ENCODE data around the gene RASSF4.

Gene RASSF4

DNA sequence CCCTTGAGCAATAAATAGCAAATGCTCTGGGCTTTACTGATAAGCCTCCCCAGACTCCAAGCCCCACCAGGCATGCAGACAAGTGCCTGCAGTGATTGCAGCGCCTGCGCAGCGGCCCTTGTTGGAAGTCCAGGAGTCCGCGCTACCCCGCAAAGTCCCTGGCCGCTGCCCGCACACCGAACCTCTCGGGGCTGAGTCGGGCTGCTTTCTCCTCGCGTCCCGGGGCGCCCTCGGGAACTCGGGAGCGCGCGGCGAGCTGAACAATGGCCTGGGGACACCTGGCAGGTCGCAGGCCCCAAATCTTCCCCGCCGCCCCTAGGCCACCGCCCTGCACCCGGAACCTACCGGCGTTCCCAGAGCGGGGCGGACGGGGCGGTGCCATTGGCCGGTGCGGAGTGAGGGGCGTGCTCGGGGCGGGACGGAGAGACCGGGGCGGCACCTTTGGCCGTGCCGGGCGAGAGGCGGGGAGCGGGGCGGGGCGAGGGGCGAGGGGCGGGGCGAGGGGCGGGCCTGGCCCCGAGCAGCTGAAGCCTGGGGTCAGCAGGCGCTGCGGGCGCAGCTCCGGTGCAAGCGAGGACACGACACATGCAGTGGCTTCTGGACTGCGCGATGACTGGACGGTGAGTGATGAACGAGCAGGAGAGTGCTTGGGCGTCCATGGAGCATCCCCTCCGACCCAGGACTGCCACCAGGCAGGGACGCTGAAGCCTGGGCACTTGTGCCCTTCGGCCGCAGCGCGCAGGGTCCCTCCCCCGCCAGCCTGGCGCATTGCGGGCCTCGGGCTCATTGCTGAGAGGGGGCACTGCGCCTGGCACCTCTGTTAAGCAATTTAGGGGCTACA is at the start of gene RASSF4:
Gene RASSF4 (plus strand): TSS at position 556 of the 841 bp plus-strand sequence. CDS start 10,401 bp downstream, outside the sequence.
- peak; percentile 95 for DNase-seq

DNA sequence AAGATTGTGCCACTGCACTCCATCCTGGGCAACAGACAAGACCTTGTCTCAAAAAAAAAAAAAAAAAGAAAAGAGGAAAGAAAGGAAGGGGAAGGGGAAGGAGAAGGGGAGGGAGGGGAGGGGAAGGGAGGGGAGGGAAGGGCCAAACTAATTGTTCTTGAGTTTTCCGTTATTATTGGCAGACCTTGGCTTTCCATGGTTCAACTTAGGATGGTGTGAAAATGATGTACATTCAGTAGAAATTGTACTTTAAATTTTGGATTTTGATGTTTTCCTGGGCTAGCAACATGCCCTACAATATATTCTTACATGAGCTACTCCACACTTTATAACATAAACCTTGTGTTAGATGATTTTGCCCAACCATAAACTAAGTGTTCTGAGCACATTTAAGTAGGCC is 49.7 kb upstream of the RASSF4 start:
- DNase-seq, result no peak

DNA sequence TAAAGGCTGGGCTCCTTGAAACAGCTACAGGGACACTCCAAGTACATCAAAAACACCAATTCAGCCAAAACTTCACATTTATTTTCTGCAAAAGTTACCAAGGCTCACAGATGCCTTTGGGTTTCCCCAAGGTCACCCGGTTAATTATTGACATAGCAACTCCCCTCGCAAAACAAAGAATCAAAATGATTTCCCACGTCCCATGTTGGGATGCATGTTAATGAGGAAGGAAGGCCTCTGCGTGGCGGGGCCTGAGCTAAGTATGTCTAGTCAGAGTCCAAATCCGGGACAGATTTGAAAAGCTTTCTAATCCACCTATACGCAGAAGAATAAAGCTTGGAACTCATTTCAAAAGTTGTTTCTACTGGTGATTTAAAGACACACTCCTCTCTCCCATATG is 49.0 kb upstream of the RASSF4 start:
- DNase-seq, result no peak

- DNase-seq, result no peak
These were observed 48.5 kb upstream of the RASSF4 start, which contains the start of gene TMEM72 for GRCh38 chr10:44911081-44911540. TSS of gene TMEM72 (plus strand) at chr10:44911337. CDS start at chr10:44911513, 176 bp downstream.

GRCh38 chr10:44911951-44912350 is 47.7 kb upstream of the RASSF4 start:
- DNase-seq, result no peak

DNA sequence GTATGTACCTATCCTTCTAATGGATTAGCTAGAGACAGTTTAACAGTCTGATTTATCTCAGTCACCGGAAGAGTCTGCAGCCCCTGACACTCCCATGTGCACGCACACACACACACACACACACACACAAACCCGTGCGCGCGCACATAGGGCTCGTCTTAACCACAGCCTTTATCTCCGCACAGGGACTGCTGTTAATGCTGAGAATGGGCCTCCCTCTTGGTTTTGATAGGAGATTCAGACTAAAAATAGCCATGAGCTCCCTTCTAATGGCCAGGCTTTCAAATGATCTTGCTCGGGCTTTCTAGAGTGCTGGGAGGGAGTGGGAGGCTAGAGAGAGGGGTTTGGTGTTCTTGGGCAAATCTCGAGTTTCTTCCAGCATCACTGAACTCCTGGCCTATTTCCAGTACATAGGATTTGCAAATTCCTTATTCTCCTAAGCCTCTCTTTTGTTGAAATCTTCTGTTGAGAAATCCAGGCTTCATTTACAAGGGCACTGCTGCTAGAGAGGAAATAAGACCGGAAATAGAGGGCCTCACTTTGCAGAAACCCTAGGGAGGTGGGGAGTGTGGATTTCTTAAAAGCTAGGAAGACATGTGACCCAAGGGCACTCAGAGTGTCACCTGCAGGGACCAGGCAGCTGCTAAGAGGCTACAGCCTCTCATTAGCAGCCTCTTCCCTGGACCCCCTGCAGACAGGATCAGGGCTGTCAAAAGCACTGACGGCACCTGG is 46.1 kb upstream of the RASSF4 start:
- DNase-seq, result peak; percentile 63

DNA sequence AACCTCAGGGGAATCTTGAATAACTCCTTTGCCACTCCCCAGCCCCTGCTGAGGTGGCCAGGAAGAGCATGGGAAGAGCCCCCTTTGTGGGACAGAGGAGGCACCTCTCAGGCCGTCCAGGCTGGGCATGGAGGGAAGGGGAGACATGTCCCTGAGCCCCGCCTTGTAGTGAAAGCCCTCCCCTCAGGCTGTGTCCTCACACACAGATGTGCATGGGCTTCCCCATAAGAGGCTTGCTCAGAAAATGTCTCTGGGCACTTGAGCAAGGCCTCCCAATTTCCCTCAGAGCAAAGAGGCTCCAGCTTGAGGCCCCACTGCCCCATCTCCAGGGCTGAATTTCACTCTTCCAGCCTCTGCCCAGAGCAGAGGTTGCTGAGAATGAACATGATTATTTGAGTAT is 44.7 kb upstream of the RASSF4 start:
- DNase-seq, result no peak

GRCh38 chr10:44916429-44916828 is 43.2 kb upstream of the RASSF4 start:
- no peak for DNase-seq

- DNase-seq, result no peak
These were observed 41.8 kb upstream of the RASSF4 start for GRCh38 chr10:44917848-44918247.

- DNase-seq, result no peak
These were observed 39.4 kb upstream of the RASSF4 start for GRCh38 chr10:44920252-44920651.

- DNase-seq, result no peak
These were observed 38.5 kb upstream of the RASSF4 start for GRCh38 chr10:44921061-44921460.

DNA sequence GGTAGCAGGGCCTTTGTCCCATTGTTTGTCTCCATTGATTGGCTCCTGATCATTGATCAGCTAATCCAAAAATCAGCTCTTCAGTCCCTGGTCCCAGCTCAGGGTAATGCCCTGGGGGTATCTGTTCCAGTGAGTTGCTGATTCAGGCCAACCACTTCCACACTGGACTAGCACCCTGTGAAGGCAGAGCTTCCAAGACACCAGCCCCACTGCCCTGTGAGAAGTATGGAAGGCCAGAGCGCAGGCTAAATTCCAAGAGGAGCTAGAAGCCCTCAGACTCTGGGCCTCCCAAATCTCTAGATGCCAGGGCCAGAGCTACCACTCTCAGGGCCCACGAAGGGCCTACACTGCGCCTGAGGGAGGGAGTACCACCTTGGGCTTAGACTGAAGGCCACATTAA is 38.1 kb upstream of the RASSF4 start:
- DNase-seq, result no peak

DNA sequence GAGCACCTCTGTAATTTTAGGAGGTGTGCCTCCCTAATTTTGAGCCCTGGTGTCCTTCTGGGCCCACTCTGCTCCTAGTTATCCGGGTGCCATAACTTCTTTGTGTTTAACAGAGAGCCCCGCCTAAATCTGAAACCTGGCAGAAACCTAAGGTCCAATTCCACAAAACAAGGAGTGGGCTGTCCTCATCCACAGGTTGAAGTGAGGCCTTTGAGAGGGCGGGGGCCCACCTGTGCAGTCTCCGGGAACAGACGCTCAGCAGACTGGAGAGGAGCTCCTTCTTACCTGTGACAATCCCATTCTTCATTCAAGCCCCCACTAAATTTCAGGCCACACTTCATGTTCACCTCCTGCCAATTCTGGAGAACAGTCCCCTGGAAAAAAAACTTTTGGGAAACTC is 37.6 kb upstream of the RASSF4 start:
- no peak for DNase-seq

DNA sequence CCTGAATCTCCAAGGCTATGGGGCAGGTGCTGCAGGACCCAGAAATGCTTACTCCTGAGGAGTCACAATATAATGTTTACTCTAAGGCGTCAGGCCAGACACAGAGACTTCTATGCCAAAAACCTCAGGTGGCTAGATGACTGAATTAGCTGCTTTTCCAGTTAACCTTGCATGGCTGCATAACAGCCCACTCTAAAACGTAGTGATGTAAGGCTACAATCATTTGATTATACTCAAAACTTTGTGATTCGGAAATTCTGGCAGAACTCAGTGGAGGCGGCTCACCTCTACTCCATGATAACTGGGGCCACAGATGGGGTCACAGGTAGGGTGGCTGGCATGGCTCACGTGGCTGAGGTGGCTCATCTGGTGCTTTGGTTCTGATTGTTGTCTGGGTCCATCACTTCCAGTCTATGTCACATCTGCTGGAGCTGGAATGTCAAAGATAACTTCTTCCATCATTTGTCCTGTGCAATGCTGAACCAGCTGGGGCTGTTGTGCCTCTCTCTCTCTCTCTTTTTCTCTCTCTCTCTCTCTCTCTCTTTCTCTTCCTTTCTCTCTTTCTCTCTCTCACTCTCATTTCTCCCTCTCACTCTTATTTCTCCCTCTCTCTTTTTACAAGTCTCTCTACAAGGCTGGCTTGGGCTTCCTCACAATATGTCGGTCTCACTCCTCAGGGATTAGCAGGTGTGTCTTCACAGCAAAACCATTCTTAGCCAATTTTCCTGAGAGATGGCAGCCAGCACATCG is 36.6 kb upstream of the RASSF4 start:
- DNase-seq, result no peak

- no peak for DNase-seq
These were observed 36.0 kb upstream of the RASSF4 start for GRCh38 chr10:44923611-44924010.

DNA sequence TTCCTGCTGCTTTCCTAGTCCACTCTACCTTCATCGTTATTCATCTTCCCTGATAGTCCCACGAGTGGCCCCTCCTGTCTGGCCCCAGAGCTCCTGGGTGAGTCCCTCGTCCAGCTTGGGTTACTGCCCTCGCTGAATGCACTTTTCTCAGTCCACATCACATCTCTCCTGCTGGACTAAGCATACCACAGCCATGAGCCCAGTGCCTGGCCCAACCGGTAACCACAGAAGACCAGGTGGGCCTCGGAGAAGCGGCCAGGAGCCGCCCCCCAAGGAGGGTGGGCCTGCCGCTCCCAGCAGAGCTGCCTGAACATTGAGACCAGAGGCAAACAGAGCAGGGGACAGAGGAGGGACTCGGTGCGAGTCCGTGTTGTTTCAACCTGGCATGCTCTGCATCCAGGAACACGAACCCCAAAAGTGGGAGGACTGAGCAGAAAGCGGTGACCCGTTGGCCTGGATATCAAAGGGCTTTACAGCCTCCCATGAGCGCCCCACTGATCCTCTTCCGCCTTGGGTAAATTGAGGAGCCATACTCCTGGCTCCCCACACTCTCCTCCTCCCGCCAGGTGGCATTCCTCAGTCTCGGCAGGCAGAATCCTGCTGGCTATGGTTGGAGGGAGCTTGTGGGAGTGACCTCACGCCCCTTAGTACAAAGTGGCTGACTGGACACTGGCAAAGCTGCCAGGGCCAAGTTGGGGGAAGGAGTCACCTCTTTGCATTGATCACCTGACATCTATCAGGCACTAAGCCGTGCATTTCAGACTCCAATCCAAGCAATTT is 35.2 kb upstream of the RASSF4 start:
- no peak for DNase-seq

DNA sequence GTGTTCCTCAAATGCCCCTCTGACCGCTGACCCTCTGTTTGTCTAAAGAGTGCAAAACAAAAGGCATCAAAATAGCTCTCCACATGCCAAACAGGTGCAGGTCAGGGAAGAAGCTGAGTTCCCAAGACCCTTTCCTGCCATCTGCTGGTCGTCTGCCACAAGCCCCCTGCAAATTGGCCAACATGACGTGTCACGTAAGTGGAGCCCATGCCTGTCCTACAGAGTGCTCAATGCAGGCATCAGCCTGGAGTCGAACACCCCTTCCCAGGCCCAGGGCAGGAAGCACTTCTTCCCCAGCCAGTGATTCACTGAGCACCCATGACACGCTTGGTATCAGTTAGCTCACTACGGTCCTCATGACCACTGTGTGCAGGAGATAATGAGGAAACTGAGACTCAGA is 34.4 kb upstream of the RASSF4 start:
- peak; percentile 88 for DNase-seq

DNA sequence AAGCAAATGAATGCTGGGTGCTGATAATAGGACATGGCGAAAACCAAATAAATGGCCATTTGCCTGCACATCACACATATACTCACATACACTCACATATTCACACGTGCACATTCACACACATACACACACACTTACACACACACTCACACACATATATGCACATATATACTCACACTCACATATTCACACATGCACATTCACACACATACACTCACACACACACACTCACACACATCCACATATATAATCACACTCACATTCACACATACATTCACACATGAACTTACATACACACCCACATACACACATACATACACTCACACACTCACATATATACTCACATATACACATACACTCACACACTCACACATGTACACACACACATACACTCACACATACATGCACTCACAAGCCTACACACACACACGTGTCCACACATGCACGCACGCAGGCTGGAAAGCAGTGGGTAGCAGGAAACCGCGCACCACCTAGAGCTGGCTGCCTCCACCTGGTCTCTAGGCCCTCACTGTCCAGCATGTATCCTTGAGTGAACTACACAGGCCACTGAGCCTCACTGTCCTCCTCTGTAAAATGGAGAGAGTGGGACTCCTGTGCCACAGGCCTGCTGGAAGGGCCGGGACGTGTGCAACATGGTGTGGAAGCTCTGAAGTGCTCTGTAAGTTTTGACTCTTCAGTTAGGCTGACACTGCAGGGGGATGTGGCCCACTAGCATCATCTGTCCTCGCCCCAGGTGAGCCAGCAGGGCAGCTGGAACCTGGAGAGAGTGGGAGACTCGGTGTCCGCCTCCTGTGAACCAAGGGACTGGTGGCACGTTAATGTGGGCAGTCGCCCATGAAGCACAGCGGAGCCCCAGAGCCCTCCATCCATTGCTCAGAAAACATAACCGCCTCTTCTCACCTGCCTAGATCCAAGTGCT is 33.5 kb upstream of the RASSF4 start:
- DNase-seq, result no peak

GRCh38 chr10:44926751-44927351 is 32.8 kb upstream of the RASSF4 start:
- DNase-seq, result peak; percentile 51

- peak; percentile 70 for DNase-seq
These were observed 32.2 kb upstream of the RASSF4 start for GRCh38 chr10:44927352-44927751.

- DNase-seq, result no peak
These were observed 31.1 kb upstream of the RASSF4 start for GRCh38 chr10:44928462-44928861.

All from inflammatory macrophage treated with lipopolysaccharide for 4 hours (primary cell).